ENCODE data around the gene MPPED1. TPM values are rescaled to one million over a fixed set of nuclear protein-coding genes. Genes with fewer than 3 reads are reported as not detected.
A peak's percentile ranks its signal among the peaks of the same experiment; 100 is the strongest.

The MPPED1 gene
- total and polyA plus RNA-seq, 3 experiments from 2014 or later, result not detected

DNA sequence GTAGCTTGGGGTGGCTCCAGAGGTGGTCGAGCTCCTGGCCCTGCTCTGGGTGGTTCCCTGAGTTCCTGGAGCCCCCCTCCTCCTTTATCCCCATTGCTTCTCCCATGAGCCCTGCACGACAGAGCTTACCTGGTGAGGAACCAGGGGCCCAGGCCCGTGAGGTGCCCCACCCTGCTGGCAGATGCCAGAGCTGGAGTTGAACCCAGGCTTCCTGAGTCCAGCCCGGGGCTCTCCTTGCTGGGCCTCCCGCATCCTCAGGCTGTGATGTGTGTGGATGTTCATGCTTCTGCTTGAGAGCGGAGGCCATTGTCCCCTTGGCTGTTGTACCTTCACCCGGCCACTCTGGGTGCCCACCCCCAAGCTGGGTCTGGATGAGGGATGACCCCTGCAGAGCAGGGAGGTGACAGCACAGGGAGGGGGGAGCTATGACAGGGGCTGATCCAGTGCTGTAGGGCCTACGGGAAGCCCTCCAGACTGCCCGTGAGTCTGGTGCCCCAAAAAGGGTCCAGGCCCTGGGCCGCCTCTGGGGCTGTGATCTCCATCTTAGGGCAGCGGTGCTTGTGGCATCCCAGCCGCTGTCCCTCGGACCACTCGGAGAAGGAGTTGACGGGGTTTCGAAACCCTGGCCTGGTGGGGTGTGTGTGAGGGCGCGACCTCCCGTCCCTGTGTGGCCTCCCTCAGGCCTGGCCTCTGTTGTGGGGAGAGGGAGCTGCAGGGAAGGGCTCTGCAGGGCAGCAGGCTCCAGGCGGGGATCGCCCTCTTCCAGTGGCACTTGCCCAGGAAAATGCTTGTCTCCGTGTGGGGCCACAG lies 14.4 kb downstream of the MPPED1 start:
- Histone ChIP-seq H3K27ac (ENCODE audit: low read depth, low read length) (no peak overlapping the region), H3K4me1 (ENCODE audit: insufficient read depth, low read length) (no peaks in the 10 kb centered on the region)

DNA sequence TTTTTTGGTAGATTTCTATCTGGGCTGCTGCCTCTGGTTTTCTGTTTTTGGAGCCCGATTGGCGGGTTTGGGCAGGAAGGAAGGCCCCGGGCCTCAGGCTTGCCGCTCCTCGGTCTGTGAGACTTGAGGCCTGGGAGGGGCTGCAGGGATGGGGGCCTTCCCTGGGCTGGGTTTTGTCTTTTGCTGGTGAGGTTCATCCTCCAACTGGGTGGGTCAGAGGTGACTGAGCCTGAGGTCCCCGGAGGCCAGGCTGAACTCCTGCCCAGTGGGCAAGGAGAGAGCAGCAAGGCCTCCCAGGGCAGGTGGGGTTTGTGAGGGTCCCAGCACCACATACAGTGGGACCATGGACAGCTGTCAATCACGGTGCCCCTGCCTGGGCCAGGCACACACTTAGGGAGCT lies 15.0 kb downstream of the MPPED1 start:
- DNase-seq, result no peak
- H3K4me3 Mint-ChIP-seq, result no peak overlapping the region
- H3K27ac Mint-ChIP-seq, result no peak overlapping the region
- Histone ChIP-seq H3K4me1 (ENCODE audit: insufficient read depth, low read length) (no peaks in the 10 kb centered on the region), H3K27ac (ENCODE audit: low read depth, low read length) (no peak overlapping the region), H3K9me3 (ENCODE audit: low read length) (no peaks in the 10 kb centered on the region), H3K4me3 (ENCODE audit: low read length) (no peak overlapping the region), H3K27me3 (ENCODE audit: insufficient read depth, low read length, poor library complexity, severe bottlenecking) (peaks cover 6% of the 10 kb centered on the region), H3K36me3 (ENCODE audit: insufficient read depth, low read length) (no peaks in the 10 kb centered on the region)
- no peaks in the 10 kb centered on the region for H3K36me3 Mint-ChIP-seq
- H3K4me1 Mint-ChIP-seq, result no peaks in the 10 kb centered on the region
- CTCF ChIA-PET, result no interaction called here
- POLR2A ChIA-PET, result no interaction called here
- peaks cover 13 to 55% of the 10 kb centered on the region in 2 donors for H3K27me3 Mint-ChIP-seq
- no peaks in the 10 kb centered on the region for H3K9me3 Mint-ChIP-seq

More for the DNA sequence above, 14.4 kb downstream of the MPPED1 start:
- Histone ChIP-seq H3K27me3 (ENCODE audit: insufficient read depth, low read length, poor library complexity, severe bottlenecking) (peaks cover 6% of the 10 kb centered on the region), H3K36me3 (ENCODE audit: insufficient read depth, low read length) (no peaks in the 10 kb centered on the region), H3K9me3 (ENCODE audit: low read length) (no peaks in the 10 kb centered on the region), H3K4me3 (ENCODE audit: low read length) (no peak overlapping the region)
- DNase-seq, result no peak
- Mint-ChIP-seq H3K4me3 (no peak overlapping the region), H3K36me3 (no peaks in the 10 kb centered on the region), H3K27ac (no peak overlapping the region), H3K9me3 (no peaks in the 10 kb centered on the region), H3K4me1 (no peaks in the 10 kb centered on the region), H3K27me3 (peaks cover 14 to 52% of the 10 kb centered on the region in 2 donors)
- ChIA-PET POLR2A (no interaction called here), CTCF (no interaction called here)

GRCh38 chr22:43427296-43428004 lies 15.6 kb downstream of the MPPED1 start:
- Mint-ChIP-seq H3K4me3 (no peak overlapping the region), H3K4me1 (no peaks in the 10 kb centered on the region), H3K27me3 (peaks cover 13 to 56% of the 10 kb centered on the region in 2 donors), H3K27ac (no peak overlapping the region), H3K9me3 (no peaks in the 10 kb centered on the region), H3K36me3 (no peaks in the 10 kb centered on the region)
- DNase-seq, result no peak
- Histone ChIP-seq H3K4me3 (ENCODE audit: low read length) (no peak overlapping the region), H3K4me1 (ENCODE audit: insufficient read depth, low read length) (no peaks in the 10 kb centered on the region), H3K27ac (ENCODE audit: low read depth, low read length) (no peak overlapping the region), H3K9me3 (ENCODE audit: low read length) (no peaks in the 10 kb centered on the region), H3K27me3 (ENCODE audit: insufficient read depth, low read length, poor library complexity, severe bottlenecking) (peaks cover 6% of the 10 kb centered on the region), H3K36me3 (ENCODE audit: insufficient read depth, low read length) (no peaks in the 10 kb centered on the region)
- CTCF ChIA-PET, result no interaction called here
- POLR2A ChIA-PET, result no interaction called here

- Mint-ChIP-seq H3K4me1 (no peaks in the 10 kb centered on the region), H3K4me3 (no peak overlapping the region), H3K36me3 (no peaks in the 10 kb centered on the region), H3K27me3 (peaks cover 13 to 56% of the 10 kb centered on the region in 2 donors), H3K9me3 (no peaks in the 10 kb centered on the region), H3K27ac (no peak overlapping the region)
- CTCF ChIA-PET, result no interaction called here
- POLR2A ChIA-PET, result no interaction called here
- Histone ChIP-seq H3K27ac (ENCODE audit: low read depth, low read length) (no peak overlapping the region), H3K4me1 (ENCODE audit: insufficient read depth, low read length) (no peaks in the 10 kb centered on the region), H3K4me3 (ENCODE audit: low read length) (no peak overlapping the region), H3K27me3 (ENCODE audit: insufficient read depth, low read length, poor library complexity, severe bottlenecking) (peaks cover 6% of the 10 kb centered on the region), H3K9me3 (ENCODE audit: low read length) (no peaks in the 10 kb centered on the region), H3K36me3 (ENCODE audit: insufficient read depth, low read length) (no peaks in the 10 kb centered on the region)
- DNase-seq, result no peak
Measured at GRCh38 chr22:43428005-43428485, 16.2 kb downstream of the MPPED1 start.

- Mint-ChIP-seq H3K4me3 (no peak overlapping the region), H3K27ac (no peak overlapping the region), H3K9me3 (no peaks in the 10 kb centered on the region), H3K27me3 (peaks cover 13 to 51% of the 10 kb centered on the region in 2 donors), H3K4me1 (no peaks in the 10 kb centered on the region), H3K36me3 (no peaks in the 10 kb centered on the region)
- Histone ChIP-seq H3K36me3 (ENCODE audit: insufficient read depth, low read length) (no peaks in the 10 kb centered on the region), H3K4me1 (ENCODE audit: insufficient read depth, low read length) (no peaks in the 10 kb centered on the region), H3K27ac (ENCODE audit: low read depth, low read length) (no peak overlapping the region), H3K4me3 (ENCODE audit: low read length) (no peak overlapping the region), H3K9me3 (ENCODE audit: low read length) (no peaks in the 10 kb centered on the region), H3K27me3 (ENCODE audit: insufficient read depth, low read length, poor library complexity, severe bottlenecking) (peaks cover 6% of the 10 kb centered on the region)
- ChIA-PET CTCF (no interaction called here), POLR2A (no interaction called here)
- no peak for DNase-seq
Measured at GRCh38 chr22:43428521-43428920, 16.7 kb downstream of the MPPED1 start.

DNA sequence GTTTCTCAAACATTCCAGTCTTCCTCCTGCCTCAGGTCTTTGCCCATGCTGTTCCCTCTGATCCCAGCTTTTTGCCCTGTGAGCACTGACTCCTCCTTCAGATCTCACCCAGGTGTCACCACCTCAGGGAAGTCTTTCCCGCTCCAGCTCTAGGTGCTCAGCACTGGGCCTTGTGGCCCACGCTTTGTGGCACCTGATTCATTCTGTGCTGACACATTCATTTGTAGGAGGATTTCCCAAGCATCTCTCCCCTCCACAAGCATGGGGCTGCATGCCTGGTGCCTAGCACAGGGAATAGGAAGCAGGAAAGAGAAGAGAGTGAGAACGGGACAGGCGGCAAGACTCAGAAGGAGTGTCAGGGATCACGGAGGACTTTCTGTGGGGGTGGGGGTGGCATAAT lies 17.6 kb downstream of the MPPED1 start:
- H3K4me3 ChIP-seq (ENCODE audit: low read length), result no peak overlapping the region
- H3K27me3 ChIP-seq (ENCODE audit: insufficient read depth, low read length, poor library complexity, severe bottlenecking), result peaks cover 6% of the 10 kb centered on the region
- no peaks in the 10 kb centered on the region for H3K4me1 ChIP-seq (ENCODE audit: insufficient read depth, low read length)
- no peak overlapping the region for H3K27ac ChIP-seq (ENCODE audit: low read depth, low read length)
- Mint-ChIP-seq H3K4me1 (no peaks in the 10 kb centered on the region), H3K9me3 (no peaks in the 10 kb centered on the region), H3K27me3 (peaks cover 13 to 46% of the 10 kb centered on the region in 2 donors), H3K27ac (peak overlapping the region in 1 of 8 donors; percentile 42), H3K36me3 (no peaks in the 10 kb centered on the region), H3K4me3 (no peak overlapping the region)
- no peaks in the 10 kb centered on the region for H3K36me3 ChIP-seq (ENCODE audit: insufficient read depth, low read length)
- ChIA-PET CTCF (no interaction called here), POLR2A (no interaction called here)
- DNase-seq, result no peak
- no peaks in the 10 kb centered on the region for H3K9me3 ChIP-seq (ENCODE audit: low read length)

DNA sequence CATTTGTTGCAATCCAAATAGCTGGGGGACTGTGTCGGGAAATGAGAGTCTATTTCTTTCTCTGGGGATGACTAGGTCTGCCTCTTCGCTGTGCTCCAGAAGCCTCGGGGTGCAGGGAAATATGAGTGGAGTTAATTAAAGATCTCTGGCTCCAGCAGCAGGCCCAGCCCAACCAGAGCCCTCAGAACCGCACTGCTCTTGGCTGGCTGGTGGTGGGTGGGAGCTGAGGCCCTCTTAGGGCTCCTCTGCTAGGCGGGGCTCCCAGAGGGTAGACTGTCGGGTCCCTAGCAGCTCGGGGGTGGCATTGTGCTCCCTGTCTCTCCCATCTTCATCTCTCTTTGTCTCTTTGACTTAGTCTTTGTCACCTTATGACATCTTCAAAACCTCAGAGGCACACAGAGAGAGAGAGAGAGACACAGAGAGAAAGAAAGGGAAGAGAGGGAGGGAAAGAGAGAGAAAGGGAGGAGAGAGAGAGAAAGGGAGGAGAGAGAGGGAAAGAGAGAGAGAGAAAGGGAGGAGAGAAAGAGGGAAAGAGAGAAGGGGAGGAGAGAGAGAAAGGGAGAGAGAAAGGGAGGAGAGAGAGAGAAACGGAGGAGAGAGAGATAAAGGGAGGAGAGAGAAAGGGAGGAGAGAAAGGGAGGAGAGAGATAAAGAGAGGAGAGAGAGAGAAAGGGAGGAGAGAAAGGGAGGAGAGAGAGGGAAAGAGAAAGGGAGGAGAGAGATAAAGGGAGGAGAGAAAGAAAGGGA lies 20.2 kb downstream of the MPPED1 start:
- CTCF ChIA-PET, result no interaction called here
- no peaks in the 10 kb centered on the region for H3K9me3 ChIP-seq (ENCODE audit: low read length)

DNA sequence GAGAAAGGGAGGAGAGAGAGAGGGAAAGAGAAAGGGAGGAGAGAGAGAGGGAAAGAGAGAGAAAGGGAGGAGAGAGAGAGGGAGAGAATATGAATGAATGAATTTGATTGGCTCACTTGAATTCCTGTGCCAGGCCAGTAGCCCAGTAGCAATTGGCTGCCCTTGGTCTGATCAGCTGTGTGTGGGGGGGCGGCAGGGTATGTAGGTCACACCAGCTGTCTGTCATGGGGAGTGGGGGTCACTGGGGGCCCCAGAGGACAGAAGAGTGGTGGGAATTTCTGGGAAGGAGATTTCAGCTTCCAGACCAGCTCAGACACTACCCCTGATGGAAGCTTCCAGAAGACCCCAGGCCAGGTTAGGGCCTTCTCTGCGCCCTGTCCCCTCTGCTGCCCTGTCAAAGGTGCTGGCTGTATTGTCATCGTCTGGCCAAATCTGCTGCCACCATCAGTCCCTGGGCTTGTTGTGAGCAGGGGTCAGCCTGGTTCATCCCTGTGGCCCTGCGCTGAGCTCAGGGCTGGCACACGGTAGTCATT lies 21.1 kb downstream of the MPPED1 start:
- Histone ChIP-seq H3K36me3 (ENCODE audit: insufficient read depth, low read length) (no peaks in the 10 kb centered on the region), H3K9me3 (ENCODE audit: low read length) (no peaks in the 10 kb centered on the region), H3K27me3 (ENCODE audit: insufficient read depth, low read length, poor library complexity, severe bottlenecking) (peaks cover 6% of the 10 kb centered on the region), H3K27ac (ENCODE audit: low read depth, low read length) (no peak overlapping the region), H3K4me1 (ENCODE audit: insufficient read depth, low read length) (no peaks in the 10 kb centered on the region), H3K4me3 (ENCODE audit: low read length) (no peak overlapping the region)
- H3K9me3 Mint-ChIP-seq, result no peaks in the 10 kb centered on the region
- H3K27ac Mint-ChIP-seq, result no peak overlapping the region
- no peaks in the 10 kb centered on the region for H3K4me1 Mint-ChIP-seq
- DNase-seq, result no peak
- H3K27me3 Mint-ChIP-seq, result peaks cover 15 to 38% of the 10 kb centered on the region in 2 donors
- CTCF ChIA-PET, result no interaction called here
- POLR2A ChIA-PET, result no interaction called here
- H3K4me3 Mint-ChIP-seq, result no peak overlapping the region
- H3K36me3 Mint-ChIP-seq, result no peaks in the 10 kb centered on the region

More for the DNA sequence above, 20.2 kb downstream of the MPPED1 start:
- H3K9me3 Mint-ChIP-seq, result no peaks in the 10 kb centered on the region
- Histone ChIP-seq H3K27me3 (ENCODE audit: insufficient read depth, low read length, poor library complexity, severe bottlenecking) (peaks cover 6% of the 10 kb centered on the region), H3K4me1 (ENCODE audit: insufficient read depth, low read length) (no peaks in the 10 kb centered on the region), H3K27ac (ENCODE audit: low read depth, low read length) (no peak overlapping the region), H3K4me3 (ENCODE audit: low read length) (no peak overlapping the region), H3K36me3 (ENCODE audit: insufficient read depth, low read length) (no peaks in the 10 kb centered on the region)
- H3K27ac Mint-ChIP-seq, result no peak overlapping the region
- H3K4me3 Mint-ChIP-seq, result no peak overlapping the region
- POLR2A ChIA-PET, result no interaction called here
- peaks cover 14 to 42% of the 10 kb centered on the region in 2 donors for H3K27me3 Mint-ChIP-seq
- no peaks in the 10 kb centered on the region for H3K4me1 Mint-ChIP-seq
- DNase-seq, result no peak
- H3K36me3 Mint-ChIP-seq, result no peaks in the 10 kb centered on the region
